Measurements from ENCODE around the gene CCND1. TPM values are rescaled to one million over a fixed set of nuclear protein-coding genes. Genes with fewer than 3 reads are reported as not detected.

The CCND1 gene
- total and polyA plus RNA-seq, 8 donors: 159 to 581 (median 248) TPM

- Histone ChIP-seq H3K36me3 (no peaks in the 10 kb centered on the region), H3K9me3 (peaks cover 0 to 7% of the 10 kb centered on the region in 2 donors), H3K4me3 (no peak overlapping the region), H3K27me3 (peaks cover 6 to 48% of the 10 kb centered on the region in 2 donors), H3K4me1 (peaks cover 25 to 39% of the 10 kb centered on the region in 2 donors), H3K27ac (no peak overlapping the region)
- intact Hi-C loops (cut with DNase I): no loop called here
- no peak for TF ChIP-seq CTCF (IDR thresholded peaks at IDR 0.05)
- no peak for DNase-seq
- ATAC-seq: no peak
Observed at GRCh38 chr11:69634590-69634989, 6.4 kb upstream of the CCND1 start.

- ATAC-seq (no peak), DNase-seq (no peak)
- intact Hi-C loops (cut with DNase I): no loop called here
- Histone ChIP-seq H3K27me3 (peaks cover 9 to 54% of the 10 kb centered on the region in 2 donors), H3K27ac (no peak overlapping the region), H3K36me3 (no peaks in the 10 kb centered on the region), H3K4me1 (peaks cover 29 to 45% of the 10 kb centered on the region in 2 donors), H3K9me3 (peaks cover 0 to under 1% of the 10 kb centered on the region in 2 donors), H3K4me3 (no peak overlapping the region)
- no peak for TF ChIP-seq CTCF (IDR thresholded peaks at IDR 0.05)
Observed at GRCh38 chr11:69635195-69635594, 5.8 kb upstream of the CCND1 start.

GRCh38 chr11:69635804-69636511 lies 5.0 kb upstream of the CCND1 start:
- intact Hi-C loops (cut with DNase I): no loop called here
- H3K4me3 ChIP-seq: peak overlapping the region; percentile 27 to 78
- TF ChIP-seq CTCF (IDR thresholded peaks at IDR 0.05): no peak
- H3K27ac ChIP-seq: peak overlapping the region in 1 of 2 donors; percentile 80
- ATAC-seq: peak; percentile 3
- H3K36me3 ChIP-seq: no peaks in the 10 kb centered on the region
- no peaks in the 10 kb centered on the region for H3K9me3 ChIP-seq
- H3K27me3 ChIP-seq: peaks cover 11 to 62% of the 10 kb centered on the region in 2 donors
- peaks cover 29 to 52% of the 10 kb centered on the region in 2 donors for H3K4me1 ChIP-seq
- DNase-seq: no peak

- no peaks in the 10 kb centered on the region for H3K9me3 ChIP-seq
- H3K4me1 ChIP-seq: peaks cover 29 to 59% of the 10 kb centered on the region in 2 donors
- peak overlapping the region; percentile 59 to 80 for H3K27ac ChIP-seq
- DNase-seq (peak; percentile 65 to 90 (median 86)), ATAC-seq (peak; percentile 59)
- peaks cover 11 to 68% of the 10 kb centered on the region in 2 donors for H3K27me3 ChIP-seq
- peak overlapping the region; percentile 27 to 78 for H3K4me3 ChIP-seq
- no peaks in the 10 kb centered on the region for H3K36me3 ChIP-seq
- no peak for TF ChIP-seq CTCF (IDR thresholded peaks at IDR 0.05)
- intact Hi-C loops (cut with DNase I): no loop called here
Observed at GRCh38 chr11:69636512-69637197, 4.3 kb upstream of the CCND1 start.

All from left lung (tissue), 10 donors.